Neural crest cell (in vitro differentiated cells): ENCODE data around the gene GRB14. TPM values are rescaled to one million over a fixed set of nuclear protein-coding genes. Genes with fewer than 3 reads are reported as not detected.
"Not testable (repeated sequence)": the region's sequence is repeated elsewhere in the genome, so short reads cannot be mapped to it uniquely, and the experiment has no call there.

ENCODE experiments used
- DNase-seq: peaks from one replicate; pipeline ENCODE4 v3.0.0; 2021; ENCODE audit warnings: low read depth, mixed read lengths, low spot score
- H3K27ac Mint-ChIP-seq: one replicate; pipeline ENCODE4 v1.8.0; 2021; ENCODE audit warnings: mild to moderate bottlenecking, mixed read lengths; ENCODE audit not compliant: unreplicated experiment
- H3K27me3 Mint-ChIP-seq: 2 replicates; pipeline ENCODE4 v1.8.0; 2021; ENCODE audit warnings: low read depth, mild to moderate bottlenecking, mixed read lengths
- H3K36me3 Mint-ChIP-seq: 2 replicates; pipeline ENCODE4 v1.8.0; 2021; ENCODE audit warnings: low read depth, mild to moderate bottlenecking, mixed read lengths
- H3K4me1 Mint-ChIP-seq: 2 replicates; pipeline ENCODE4 v1.8.0; 2021; ENCODE audit warnings: mixed read lengths
- H3K4me3 Mint-ChIP-seq: one replicate; pipeline ENCODE4 v1.8.0; 2021; ENCODE audit warnings: mild to moderate bottlenecking, mixed read lengths
- H3K9me3 Mint-ChIP-seq: 2 replicates; pipeline ENCODE4 v1.8.0; 2021; ENCODE audit warnings: mixed read lengths
- total RNA-seq: library from RNA; stranded (reverse); gene quantifications from 2 replicates; pipeline ENCODE4 v1.2.1, GENCODE V29; 2021
- TF ChIP-seq, protein P1 (sequence below): fragments of 200-600 bp; sonication (generic); conservative IDR thresholded peaks from 2 replicates; pipeline ENCODE4 v1.5.0; 2021; ENCODE audit warnings: antibody characterized with exemption, mild to moderate bottlenecking

The GRB14 gene
- total RNA-seq, 1 donor from 2014 or later = 0.93 TPM

DNA sequence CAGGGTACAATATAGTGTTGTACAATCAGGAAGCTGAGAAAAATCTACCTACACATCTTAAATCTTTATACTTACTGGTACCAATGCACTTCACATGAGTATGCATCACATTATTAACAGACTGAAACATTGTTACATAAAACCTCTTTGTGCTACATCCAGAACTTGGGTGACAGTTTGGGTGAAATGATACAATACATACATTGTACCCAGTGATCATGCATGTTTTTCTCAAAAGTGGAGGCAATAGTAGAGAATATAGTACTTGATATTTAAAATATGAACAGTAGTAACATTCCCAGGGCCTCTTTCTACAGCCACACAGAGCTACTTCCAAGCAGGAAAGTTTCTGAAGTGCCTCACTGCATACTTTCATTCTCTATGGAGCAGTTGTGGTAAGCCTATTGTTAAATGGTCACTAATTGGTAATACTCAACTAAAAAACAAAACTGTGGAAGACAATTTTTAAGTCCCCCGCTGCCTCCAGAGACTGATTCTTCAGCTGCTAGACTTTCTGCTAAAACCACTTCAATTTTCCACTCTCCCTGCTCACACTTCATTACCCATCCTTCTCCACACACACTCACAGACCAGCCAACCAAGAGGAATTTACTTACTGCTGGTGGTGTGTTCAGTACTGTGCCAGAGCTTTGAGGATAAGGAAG, 22.9 kb upstream of the GRB14 start:
- no peaks in the 10 kb centered on the region for H3K4me1 Mint-ChIP-seq
- no peak overlapping the region for H3K27ac Mint-ChIP-seq
- no peaks in the 10 kb centered on the region for H3K27me3 Mint-ChIP-seq
- H3K9me3 Mint-ChIP-seq = peaks cover 6% of the 10 kb centered on the region
- no peak overlapping the region for H3K4me3 Mint-ChIP-seq
- no peak for DNase-seq
- H3K36me3 Mint-ChIP-seq = peaks cover 1% of the 10 kb centered on the region
- TF ChIP-seq, protein P1, sequence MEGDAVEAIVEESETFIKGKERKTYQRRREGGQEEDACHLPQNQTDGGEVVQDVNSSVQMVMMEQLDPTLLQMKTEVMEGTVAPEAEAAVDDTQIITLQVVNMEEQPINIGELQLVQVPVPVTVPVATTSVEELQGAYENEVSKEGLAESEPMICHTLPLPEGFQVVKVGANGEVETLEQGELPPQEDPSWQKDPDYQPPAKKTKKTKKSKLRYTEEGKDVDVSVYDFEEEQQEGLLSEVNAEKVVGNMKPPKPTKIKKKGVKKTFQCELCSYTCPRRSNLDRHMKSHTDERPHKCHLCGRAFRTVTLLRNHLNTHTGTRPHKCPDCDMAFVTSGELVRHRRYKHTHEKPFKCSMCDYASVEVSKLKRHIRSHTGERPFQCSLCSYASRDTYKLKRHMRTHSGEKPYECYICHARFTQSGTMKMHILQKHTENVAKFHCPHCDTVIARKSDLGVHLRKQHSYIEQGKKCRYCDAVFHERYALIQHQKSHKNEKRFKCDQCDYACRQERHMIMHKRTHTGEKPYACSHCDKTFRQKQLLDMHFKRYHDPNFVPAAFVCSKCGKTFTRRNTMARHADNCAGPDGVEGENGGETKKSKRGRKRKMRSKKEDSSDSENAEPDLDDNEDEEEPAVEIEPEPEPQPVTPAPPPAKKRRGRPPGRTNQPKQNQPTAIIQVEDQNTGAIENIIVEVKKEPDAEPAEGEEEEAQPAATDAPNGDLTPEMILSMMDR = no peak

DNA sequence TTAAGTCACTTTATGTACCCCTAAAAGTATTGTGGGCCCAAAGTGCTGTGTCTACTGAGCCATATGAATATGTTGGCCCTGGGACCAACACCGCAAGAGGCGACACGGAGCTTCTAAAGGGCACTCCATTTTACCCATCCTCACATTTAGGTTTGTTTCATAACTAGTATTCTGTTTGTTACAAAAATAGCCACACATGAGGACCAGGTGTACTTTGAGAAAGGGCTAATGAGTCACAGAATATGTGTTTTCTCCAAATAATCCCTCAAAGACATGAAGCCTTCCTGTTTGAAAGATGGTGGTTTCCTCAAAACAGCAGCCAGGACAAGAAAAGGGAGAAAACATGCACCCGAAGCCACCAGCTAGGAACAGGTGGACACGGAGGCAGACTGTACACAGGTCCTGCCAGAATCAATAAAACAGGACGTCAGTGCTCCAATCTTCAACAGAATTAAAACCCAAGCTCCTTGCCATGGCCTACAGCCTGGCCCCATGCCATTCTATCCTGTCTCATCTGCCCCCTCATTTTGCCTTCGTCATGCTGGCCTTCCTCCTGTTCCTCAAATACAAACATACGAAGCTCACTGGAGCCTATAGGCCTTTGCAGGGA, 21.8 kb upstream of the GRB14 start:
- DNase-seq = no peak
- TF ChIP-seq, protein P1 = no peak
- Mint-ChIP-seq H3K4me3 (no peak overlapping the region), H3K9me3 (peaks cover 3% of the 10 kb centered on the region), H3K27me3 (no peaks in the 10 kb centered on the region), H3K4me1 (no peaks in the 10 kb centered on the region), H3K27ac (no peak overlapping the region), H3K36me3 (no peaks in the 10 kb centered on the region)

DNA sequence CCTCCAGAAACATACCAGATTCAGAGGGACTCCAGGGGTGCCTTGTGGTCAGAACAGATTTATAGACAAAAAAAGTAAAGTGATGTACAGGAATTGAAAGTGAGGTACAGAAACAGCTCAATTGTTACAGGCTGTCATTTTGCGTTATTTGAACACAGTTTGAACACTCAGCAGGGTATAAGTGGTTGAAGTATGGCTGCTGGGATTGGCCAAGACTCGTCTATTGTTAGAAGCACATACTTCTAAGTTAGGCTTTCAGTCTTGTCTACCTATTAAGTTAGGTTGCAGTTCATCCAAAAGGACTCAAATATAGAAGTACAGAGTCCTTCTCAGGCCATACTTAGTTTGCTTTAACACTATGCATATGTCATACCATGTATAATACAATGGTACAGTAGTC, 21.0 kb upstream of the GRB14 start:
- peaks cover 3% of the 10 kb centered on the region for H3K9me3 Mint-ChIP-seq
- H3K4me1 Mint-ChIP-seq = no peaks in the 10 kb centered on the region
- DNase-seq = no peak
- no peak overlapping the region for H3K4me3 Mint-ChIP-seq
- no peaks in the 10 kb centered on the region for H3K36me3 Mint-ChIP-seq
- H3K27ac Mint-ChIP-seq = no peak overlapping the region
- no peaks in the 10 kb centered on the region for H3K27me3 Mint-ChIP-seq
- TF ChIP-seq, protein P1 = no peak

DNA sequence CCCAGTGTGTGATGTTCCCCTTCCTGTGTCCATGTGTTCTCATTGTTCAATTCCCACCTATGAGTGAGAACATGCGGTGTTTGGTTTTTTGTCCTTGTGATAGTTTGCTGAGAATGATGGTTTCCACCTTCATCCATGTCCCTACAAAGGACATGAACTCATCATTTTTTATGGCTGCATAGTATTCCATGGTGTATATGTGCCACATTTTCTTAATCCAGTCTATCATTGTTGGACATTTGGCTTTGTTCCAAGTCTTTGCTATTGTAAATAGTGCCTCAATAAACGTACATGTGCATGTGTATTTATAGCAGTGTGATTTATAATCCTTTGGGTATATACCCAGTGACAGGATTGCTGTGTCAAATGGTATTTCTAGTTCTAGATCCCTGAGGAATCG, 7.0 kb upstream of the GRB14 start:
- not testable (repeated sequence) for H3K27ac Mint-ChIP-seq, H3K4me3 Mint-ChIP-seq, H3K4me1 Mint-ChIP-seq, H3K36me3 Mint-ChIP-seq, H3K27me3 Mint-ChIP-seq, DNase-seq, H3K9me3 Mint-ChIP-seq

DNA sequence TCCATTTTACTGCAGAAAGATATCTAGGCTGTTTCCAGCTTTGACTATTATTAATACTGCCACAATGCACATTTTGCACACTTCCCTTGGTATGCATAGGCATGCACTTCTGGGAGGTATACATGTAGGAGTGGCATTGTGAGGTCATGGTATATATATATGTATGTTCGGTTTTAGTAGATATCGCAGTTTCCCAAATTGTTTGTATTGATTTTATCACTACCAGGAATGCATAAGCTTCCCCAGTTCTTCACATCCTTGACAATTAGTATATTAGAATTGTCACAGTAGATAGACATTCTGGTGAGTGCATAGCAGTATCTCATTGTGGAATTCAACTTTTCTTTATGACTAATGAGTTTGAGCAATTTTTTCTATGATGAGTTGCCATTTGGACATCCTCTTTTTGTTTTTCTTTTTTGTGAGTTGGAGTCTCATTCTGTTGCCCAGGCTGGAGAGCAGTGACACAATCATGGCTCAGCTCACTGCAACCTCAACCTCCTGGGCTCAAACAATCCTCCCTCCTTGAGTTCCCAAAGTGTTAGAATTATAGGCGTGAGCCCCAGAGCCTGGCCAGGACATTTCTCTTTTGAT, 4.2 kb upstream of the GRB14 start:
- Mint-ChIP-seq H3K27ac (no peak overlapping the region), H3K9me3 (no peaks in the 10 kb centered on the region), H3K4me1 (peaks cover 3% of the 10 kb centered on the region), H3K4me3 (peak overlapping the region; percentile 53), H3K36me3 (no peaks in the 10 kb centered on the region), H3K27me3 (peaks cover 27% of the 10 kb centered on the region)
- TF ChIP-seq, protein P1 = no peak
- DNase-seq = no peak

DNA sequence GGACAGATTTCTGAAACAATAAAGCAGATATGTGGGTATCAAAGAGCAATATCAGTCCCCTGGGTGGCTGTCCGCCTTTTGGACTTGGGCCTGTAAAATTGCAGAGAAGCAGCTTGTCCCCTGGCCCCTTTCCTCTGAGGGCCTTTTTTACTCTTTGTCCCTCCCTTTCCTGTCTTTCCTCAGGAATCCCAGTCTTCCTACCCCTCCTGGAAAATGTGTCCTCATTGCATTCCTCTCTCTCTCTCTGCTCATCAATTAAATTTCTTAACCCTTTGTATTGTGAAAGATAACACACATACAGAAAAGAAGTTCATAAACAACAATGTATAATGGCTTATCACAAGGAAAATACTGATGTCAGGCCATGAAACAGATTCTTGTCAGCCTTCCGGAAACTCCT, 3.0 kb upstream of the GRB14 start:
- H3K27ac Mint-ChIP-seq = no peak overlapping the region
- DNase-seq = no peak
- TF ChIP-seq, protein P1 = no peak
- peaks cover 37% of the 10 kb centered on the region for H3K27me3 Mint-ChIP-seq
- peaks cover 6% of the 10 kb centered on the region for H3K4me1 Mint-ChIP-seq
- no peaks in the 10 kb centered on the region for H3K36me3 Mint-ChIP-seq
- no peaks in the 10 kb centered on the region for H3K9me3 Mint-ChIP-seq
- H3K4me3 Mint-ChIP-seq = peak overlapping the region; percentile 12
